Spleen (tissue), 11 donors: ENCODE measurements around the gene CORT. TPM values are rescaled to one million over a fixed set of nuclear protein-coding genes. Genes with fewer than 3 reads are reported as not detected.

Source experiments
- DNase-seq: peaks from one replicate; pipeline ENCODE4 v3.0.0-alpha.2; 2020
- H3K27ac ChIP-seq, 8 donors: fragments of 200-600 bp; sonication (generic) in 7 of 8; 1 replicate in 4 of 8; 2 replicates in 4 of 8; pipeline versions ENCODE4 v1.5.0 to v1.8.0; 2016 to 2021; ENCODE audit warnings: inconsistent platforms in 4 of 8, mild to moderate bottlenecking in 4 of 8, moderate library complexity in 1 of 8
- H3K27me3 ChIP-seq, 7 donors: fragments of 200-600 bp; sonication (generic) in 6 of 7; replicated peaks in 1 of 7; 1 replicate in 4 of 7; 2 replicates in 3 of 7; pipeline versions ENCODE4 v1.5.0 to v1.8.0; 2016 to 2021; ENCODE audit warnings: inconsistent platforms in 3 of 7, mild to moderate bottlenecking in 1 of 7
- H3K36me3 ChIP-seq, 6 donors: fragments of 200-600 bp; sonication (generic) in 5 of 6; 1 replicate in 4 of 6; 2 replicates in 2 of 6; pipeline versions ENCODE4 v1.5.0 to v1.8.0; 2016 to 2021; ENCODE audit warnings: inconsistent platforms in 2 of 6
- H3K4me1 ChIP-seq, 6 donors: fragments of 200-600 bp; sonication (generic) in 5 of 6; 1 replicate in 3 of 6; 2 replicates in 3 of 6; pipeline versions ENCODE4 v1.5.0 to v1.8.0; 2016 to 2021; ENCODE audit warnings: inconsistent platforms in 3 of 6
- H3K4me3 ChIP-seq, 8 donors: fragments of 200-600 bp; sonication (generic) in 7 of 8; 1 replicate in 4 of 8; 2 replicates in 4 of 8; pipeline versions ENCODE4 v1.5.0 to v1.8.0; 2016 to 2021; ENCODE audit warnings: inconsistent platforms in 4 of 8, mild to moderate bottlenecking in 4 of 8, moderate library complexity in 2 of 8
- H3K9me3 ChIP-seq, 8 donors: fragments of 200-600 bp; sonication (generic) in 7 of 8; 1 replicate in 4 of 8; 2 replicates in 4 of 8; pipeline versions ENCODE4 v1.5.0 to v1.8.0; 2016 to 2021; ENCODE audit warnings: inconsistent platforms in 4 of 8
- POLR2A ChIP-seq, 3 donors: fragments of 450-650 bp; IDR thresholded peaks; one replicate each; pipeline ENCODE4 v1.5.1; 2017; ENCODE audit warnings: antibody characterized with exemption in 3 of 3, mild to moderate bottlenecking in 1 of 3
- POLR2AphosphoS5 ChIP-seq, 3 donors: sonication (generic); formaldehyde crosslinking; IDR thresholded peaks; one replicate each; pipeline ENCODE4 v1.5.1; 2017; ENCODE audit warnings: antibody characterized with exemption in 3 of 3
- WGBS, 5 donors: extraction: QIAGEN DNeasy Blood & Tissue Kit in 3 of 5; methylation state at CpG; one replicate each; pipeline versions ENCODE4 v1.1.5 to v1.1.7; 2013 to 2018; 5-methylcytosine and 5-hydroxymethylcytosine counted together
- intact Hi-C: fragments of 100-400 bp; cut with DNase I; formaldehyde crosslinking; loops from one replicate; pipeline ENCODE4 v1.15.0; 2023; ENCODE audit warnings: low total_unique reads
- polyA plus RNA-seq, 3 donors: library from polyadenylated mRNA; stranded (reverse); fragments of 200-250 nt; gene quantifications; one replicate each; pipeline ENCODE4 v1.2.1, GENCODE V29; 2013
- total RNA-seq, 7 donors: library from RNA; depleted of rRNA in 3 of 7; stranded (reverse); fragments of >200 nt in 3 of 7; fragmentation: NEBNext Ultra II Directional in 4 of 7; extraction: Animal tissue kit (Norgen Biotek cat#: 25700) in 4 of 7; gene quantifications; one replicate each; pipeline versions ENCODE4 v1.1.0 to v1.2.1, GENCODE V29; 2016 to 2021
- TF ChIP-seq, protein P1 (sequence below), 11 experiments: fragments of 200-600 bp in 7 of 11; fragments of 450-650 bp in 4 of 11; sonication (generic) in 4 of 11; IDR thresholded peaks in 8 of 11; conservative IDR thresholded peaks in 3 of 11; 1 replicate in 7 of 11; 2 replicates in 4 of 11; pipeline versions ENCODE4 v1.4.0 to v1.8.0; 2016 to 2021; ENCODE audit warnings: antibody characterized with exemption in 11 of 11, inconsistent platforms in 4 of 11, mild to moderate bottlenecking in 1 of 11
- donor health status: healthy with polysubstance abuse.
- donor health status: DM: no; HTN: no; CAD: no; lungs with moderate emphysema.
- donor health status: DM: no; HTN: no; CAD: no.
- donor health status: Bipolar disorder and iron deficiency.
- donor health status: healthy.
- donor health status: DM: no; HTN: no; CAD: no.
- donor health status: DM: yes; HTN: yes; CAD: no.

The CORT gene
- total and polyA plus RNA-seq, 10 donors, result 0.07 to 0.38 (median 0.18) TPM; not detected in 6

- no peaks in the 10 kb centered on the region for H3K9me3 ChIP-seq
- TF ChIP-seq POLR2A (IDR thresholded peaks at IDR 0.05), result no peak
- TF ChIP-seq, protein P1, sequence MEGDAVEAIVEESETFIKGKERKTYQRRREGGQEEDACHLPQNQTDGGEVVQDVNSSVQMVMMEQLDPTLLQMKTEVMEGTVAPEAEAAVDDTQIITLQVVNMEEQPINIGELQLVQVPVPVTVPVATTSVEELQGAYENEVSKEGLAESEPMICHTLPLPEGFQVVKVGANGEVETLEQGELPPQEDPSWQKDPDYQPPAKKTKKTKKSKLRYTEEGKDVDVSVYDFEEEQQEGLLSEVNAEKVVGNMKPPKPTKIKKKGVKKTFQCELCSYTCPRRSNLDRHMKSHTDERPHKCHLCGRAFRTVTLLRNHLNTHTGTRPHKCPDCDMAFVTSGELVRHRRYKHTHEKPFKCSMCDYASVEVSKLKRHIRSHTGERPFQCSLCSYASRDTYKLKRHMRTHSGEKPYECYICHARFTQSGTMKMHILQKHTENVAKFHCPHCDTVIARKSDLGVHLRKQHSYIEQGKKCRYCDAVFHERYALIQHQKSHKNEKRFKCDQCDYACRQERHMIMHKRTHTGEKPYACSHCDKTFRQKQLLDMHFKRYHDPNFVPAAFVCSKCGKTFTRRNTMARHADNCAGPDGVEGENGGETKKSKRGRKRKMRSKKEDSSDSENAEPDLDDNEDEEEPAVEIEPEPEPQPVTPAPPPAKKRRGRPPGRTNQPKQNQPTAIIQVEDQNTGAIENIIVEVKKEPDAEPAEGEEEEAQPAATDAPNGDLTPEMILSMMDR (IDR thresholded peaks at IDR 0.05 in 8 of 11, conservative IDR thresholded peaks at IDR 0.05 in 3 of 11), result no peak
- no peak for TF ChIP-seq POLR2AphosphoS5 (IDR thresholded peaks at IDR 0.05)
- WGBS, 5 donors, result 16 to 30% (median 17%) methylated on average over 12 to 16 of the region's 16 CpGs
- H3K4me1 ChIP-seq, result peaks cover 6 to 54% (median 28%) of the 10 kb centered on the region in 6 donors
- no peaks in the 10 kb centered on the region for H3K27me3 ChIP-seq
- peak overlapping the region; percentile 52 to 87 (median 72) for H3K27ac ChIP-seq
- H3K36me3 ChIP-seq, result peaks cover 0 to under 1% (median 0%) of the 10 kb centered on the region in 6 donors
- intact Hi-C loops, result loop anchor here (5.0 kb wide), 3 partner anchors 47 to 62 kb away; no protein-coding TSS in a partner anchor
- no peak for DNase-seq
- H3K4me3 ChIP-seq, result peak overlapping the region in 7 of 8 donors; percentile 72 to 96 (median 87)
Measured at GRCh38 chr1:10429868-10430215, 20.0 kb upstream of the CORT start.

GRCh38 chr1:10430216-10431069, 19.4 kb upstream of the CORT start, which contains the start of gene CENPS:
Gene CENPS (plus strand): TSS chr1:10430433. CDS start chr1:10430518, 85 bp downstream.
- H3K27ac ChIP-seq, result peak within 1 kb of the TSS; percentile 52 to 87 (median 72)
- intact Hi-C loops, result loop anchor here (5.0 kb wide), 2 partner anchors 47 to 62 kb away; no protein-coding TSS in a partner anchor
- 0% methylated on average over 7 to 95 of the region's 95 CpGs for WGBS, 5 donors

GRCh38 chr1:10431070-10431730, 18.6 kb upstream of the CORT start:
- intact Hi-C loops, result loop anchor here (5.0 kb wide), 2 partner anchors 46 to 61 kb away; no protein-coding TSS in a partner anchor
- 25 to 27% (median 25%) methylated on average over 27 to 30 of the region's 30 CpGs for WGBS, 5 donors
- TF ChIP-seq POLR2AphosphoS5 (IDR thresholded peaks at IDR 0.05), result no peak
- TF ChIP-seq, protein P1 (IDR thresholded peaks at IDR 0.05 in 8 of 11, conservative IDR thresholded peaks at IDR 0.05 in 3 of 11), result no peak
- TF ChIP-seq POLR2A (IDR thresholded peaks at IDR 0.05), result no peak
- Histone ChIP-seq H3K4me1 (peaks cover 6 to 54% (median 28%) of the 10 kb centered on the region in 6 donors), H3K36me3 (peaks cover 0 to 5% (median 0%) of the 10 kb centered on the region in 6 donors), H3K27ac (peak overlapping the region in 7 of 8 donors; percentile 56 to 87 (median 79)), H3K27me3 (no peaks in the 10 kb centered on the region), H3K4me3 (peak overlapping the region; percentile 72 to 96 (median 88)), H3K9me3 (no peaks in the 10 kb centered on the region)
- DNase-seq, result no peak

More at GRCh38 chr1:10430216-10431069, 19.4 kb upstream of the CORT start, which contains the start of gene CENPS:
- peak; percentile 98 for DNase-seq
- TF ChIP-seq POLR2A (IDR thresholded peaks at IDR 0.05) (peak in 1 of 3 donors; percentile 88), POLR2AphosphoS5 (IDR thresholded peaks at IDR 0.05) (peak; percentile 71 to 86 (median 83))
- TF ChIP-seq, protein P1 (IDR thresholded peaks at IDR 0.05 in 8 of 11, conservative IDR thresholded peaks at IDR 0.05 in 3 of 11), result peak; percentile 92 to 99 (median 97)
- H3K9me3 ChIP-seq, result no peaks in the 10 kb centered on the region
- H3K27me3 ChIP-seq, result no peaks in the 10 kb centered on the region
- peaks cover 0 to 5% (median 0%) of the 10 kb centered on the region in 6 donors for H3K36me3 ChIP-seq
- H3K4me3 ChIP-seq, result peak within 1 kb of the TSS; percentile 72 to 96 (median 88)
- peaks cover 6 to 54% (median 28%) of the 10 kb centered on the region in 6 donors for H3K4me1 ChIP-seq
